ENCODE measurements around the gene DCST1. TPM values are rescaled to one million over a fixed set of nuclear protein-coding genes. Genes with fewer than 3 reads are reported as not detected.

The DCST1 gene
- total and polyA plus RNA-seq, 2 of the 4 experiments (the other 2 are of a cell fraction), result not detected

GRCh38 chr1:154998818-154999570 is 34.6 kb upstream of the DCST1 start:
- intact Hi-C loops (cut with micrococcal nuclease) (loop anchor here (2.0 kb wide), 1 partner anchor 38 kb away; the partner anchor contains the start of gene PYGO2), dilution Hi-C loops (cut with HindIII; ENCODE audit: low sequenced_read_pairs, unreplicated experiment) (no loop called here), in situ Hi-C loops (cut with MboI; ENCODE audit: low sequenced_read_pairs) (no loop called here)
- no peaks in the 10 kb centered on the region for H3K9me1 ChIP-seq (ENCODE audit: insufficient read depth, low read length)
- peak overlapping the region; percentile 88 for H2AFZ ChIP-seq (replicated peaks; ENCODE audit: low read length, poor library complexity)
- peaks cover 9 to 31% of the 10 kb centered on the region in 2 experiments; a peak in 3 of 4 replicates for H3K79me1 ChIP-seq (ENCODE audit: low read depth in 1 of 2, low read length in 2 of 2)
- no peaks in the 10 kb centered on the region for H3K27me3 ChIP-seq (ENCODE audit: control insufficient read depth, insufficient read depth, low read length)
- H2AK9ac ChIP-seq (replicated peaks; ENCODE audit: low read depth, low read length, poor library complexity), result peak overlapping the region; percentile 77
- no peak overlapping the region for H4K91ac ChIP-seq (ENCODE audit: insufficient read depth, low read depth, low read length)
- DNase-seq, result peak; percentile 62
- no peak overlapping the region for H3K27ac ChIP-seq (ENCODE audit: insufficient read depth, low read length)
- no peaks in the 10 kb centered on the region for H3K9me3 ChIP-seq (ENCODE audit: control insufficient read depth, insufficient read depth, low read length)
- peak overlapping the region; percentile 51; the same call in 1 of the 2 replicates for H2BK120ac ChIP-seq (ENCODE audit: low read depth, low read length)
- 80% methylated on average over 3 of the region's 40 CpGs; no CpG with 5 or more reads in 1 of the 2 experiments for WGBS, 2 experiments (ENCODE audit: extremely low coverage in 2 of 2, insufficient read length in 1 of 2)
- H3K4me3 ChIP-seq (ENCODE audit: insufficient read depth, low read depth, low read length), result no peak overlapping the region
- ChIA-PET POLR2A (ENCODE audit: unreplicated experiment) (no interaction called here), CTCF (interaction anchor here (0.9 to 2.1 kb wide), 10 partner anchors 18 to 518 kb away, joined by 3 to 11 read pairs (median 4); partner anchors contain the start of genes PBXIP1, PYGO2 and SHC1)
- no peaks in the 10 kb centered on the region for H4K20me1 ChIP-seq (ENCODE audit: insufficient read depth, low read length)
- no peak for ATAC-seq (ENCODE audit: low read depth)
- peaks cover 9% of the 10 kb centered on the region for H3K4me1 ChIP-seq (ENCODE audit: control insufficient read depth, insufficient read depth, low read length)
- no peak overlapping the region for H2BK20ac ChIP-seq (ENCODE audit: low read depth, low read length)
- H3K56ac ChIP-seq (ENCODE audit: extremely low read depth, insufficient read depth, low read length), result no peak overlapping the region
- 0 out of 2 replicates have a peak overlapping the region, but pooled peaks have one; percentile 77 for H3K14ac ChIP-seq (replicated peaks; ENCODE audit: low read depth, low read length)
- H3K4ac ChIP-seq (ENCODE audit: low read depth, low read length), result peak overlapping the region; percentile 42; the same call in 1 of the 2 replicates
- H3K18ac ChIP-seq (ENCODE audit: low read depth, low read length), result no peak overlapping the region
- H4K5ac ChIP-seq (ENCODE audit: low read depth, low read length), result peak overlapping the region; percentile 28; the same call in 1 of the 2 replicates
- no peak overlapping the region for H2AK5ac ChIP-seq (ENCODE audit: low read depth, low read length)
- no TSS peak for BruUV-seq (replicated peaks)
- peak overlapping the region; percentile 79 for H3K4me2 ChIP-seq (ENCODE audit: low read depth, low read length)
- TF ChIP-seq SMC3 (IDR thresholded peaks at IDR 0.05; ENCODE audit: low read depth, low read length) (peak; percentile 75), CEBPB (IDR thresholded peaks at IDR 0.05; ENCODE audit: low read depth, low read length) (no peak), RAD21 (IDR thresholded peaks at IDR 0.05; ENCODE audit: low read length) (peak; percentile 73), CTCF (conservative IDR thresholded peaks at IDR 0.05; ENCODE audit: low read depth, low read length) (peak; percentile 80), POLR2A (IDR thresholded peaks at IDR 0.05; ENCODE audit: low read depth, low read length) (no peak), MAZ (IDR thresholded peaks at IDR 0.05; ENCODE audit: borderline replicate concordance, low read depth, low read length) (peak; percentile 18; the same call in 1 of the 2 replicates), FOS (IDR thresholded peaks at IDR 0.05; ENCODE audit: low read depth, low read length) (no peak)
- no peak overlapping the region for H2BK15ac ChIP-seq (ENCODE audit: low read depth, low read length)
- H4K8ac ChIP-seq (ENCODE audit: low read depth in 2 of 2, low read length in 2 of 2), result peak overlapping the region in 1 of 2 experiments; percentile 88; a peak in 2 of 4 replicates
- H3K23ac ChIP-seq (ENCODE audit: low read depth, low read length), result peak overlapping the region; percentile 74; the same call in 1 of the 2 replicates
- H3K36me3 ChIP-seq (ENCODE audit: control insufficient read depth, insufficient read depth, low read length), result no peaks in the 10 kb centered on the region
- no peak overlapping the region for H2BK5ac ChIP-seq (ENCODE audit: low read depth, low read length, poor library complexity, severe bottlenecking)
- 0 out of 2 replicates have a peak overlapping the region, but pooled peaks have one; percentile 1 for H3K9ac ChIP-seq (ENCODE audit: low read depth, low read length)

All from IMR-90 (cell line).